Fibroblast of the conjunctiva (primary cell): ENCODE results near the gene RAD51.

Experiments used
- DNase-seq: peaks from one replicate; pipeline ENCODE4 v3.0.0-alpha.2; 2010; ENCODE audit warnings: low read depth

The RAD51 gene

GRCh38 chr15:40762919-40763800 is 68.2 kb downstream of the RAD51 start:
- no peak for DNase-seq

- no peak for DNase-seq
These were observed 69.0 kb downstream of the RAD51 start, which contains the start of gene GCHFR for GRCh38 chr15:40763801-40764628. Gene GCHFR (plus strand): TSS chr15:40764068. CDS start chr15:40764181, 113 bp downstream.

GRCh38 chr15:40764629-40765103 is 69.7 kb downstream of the RAD51 start:
- DNase-seq = no peak

- no peak for DNase-seq
These were observed 71.3 kb downstream of the RAD51 start for GRCh38 chr15:40766194-40766815.

- DNase-seq = no peak
These were observed 72.2 kb downstream of the RAD51 start for GRCh38 chr15:40766906-40767837.

- DNase-seq = no peak
These were observed 73.0 kb downstream of the RAD51 start for GRCh38 chr15:40767838-40768500.

GRCh38 chr15:40768521-40769273 is 73.7 kb downstream of the RAD51 start:
- no peak for DNase-seq

GRCh38 chr15:40769274-40770146 is 74.5 kb downstream of the RAD51 start, which contains the start of gene C15orf62:
Gene C15orf62 (plus strand): TSS chr15:40769980. CDS start chr15:40770496, 516 bp downstream.
- DNase-seq = no peak

- no peak for DNase-seq
These were observed 75.3 kb downstream of the RAD51 start for GRCh38 chr15:40770147-40770721.

- DNase-seq = no peak
These were observed 76.3 kb downstream of the RAD51 start for GRCh38 chr15:40771242-40771641.

- DNase-seq = no peak
These were observed 77.0 kb downstream of the RAD51 start for GRCh38 chr15:40772014-40772413.

- DNase-seq = no peak
These were observed 78.5 kb downstream of the RAD51 start for GRCh38 chr15:40773496-40773895.

GRCh38 chr15:40773902-40774301 is 78.9 kb downstream of the RAD51 start:
- no peak for DNase-seq

GRCh38 chr15:40775007-40775406 is 80.0 kb downstream of the RAD51 start:
- no peak for DNase-seq

- DNase-seq = no peak
These were observed 81.0 kb downstream of the RAD51 start for GRCh38 chr15:40775740-40776536.

- DNase-seq = peak; percentile 48
These were observed 81.7 kb downstream of the RAD51 start for GRCh38 chr15:40776537-40777141.
